Endothelial cell of umbilical vein (primary cell): ENCODE results near the gene IL9. TPM values are rescaled to one million over a fixed set of nuclear protein-coding genes. Genes with fewer than 3 reads are reported as not detected.

ENCODE experiments used
- BruUV-seq: library from RNA; stranded (reverse); fragments of 400-500 nt; replicated peaks from 2 replicates; lab custom pipeline; 2021; lab: Mats Ljungman, UMichigan
- CTCF ChIA-PET: fragments of 300-600, 350-600 bp; sonication (Branson Sonifier 250); formaldehyde crosslinking; loops from one replicate; lab custom pipeline; 2021; ENCODE audit warnings: antibody characterized with exemption, inconsistent platforms; lab: Charles Lee
- POLR2A ChIA-PET: fragments of 300-600, 350-600 bp; sonication (Branson Sonifier 250); formaldehyde crosslinking; loops from one replicate; lab custom pipeline; 2021; ENCODE audit warnings: antibody characterized with exemption, inconsistent platforms; lab: Charles Lee
- DNase-seq: peaks from one replicate; pipeline ENCODE4 v3.0.0-alpha.2; 2011; ENCODE audit warnings: low read depth, low spot score
- FAIRE-seq: peaks from 2 replicates; lab custom pipeline; 2011; peaks lifted over from hg19 to GRCh38; lab: Jason Lieb, UNC
- H2AFZ ChIP-seq: 2 replicates; pipeline ENCODE4 v1.6.0; 2012; ENCODE audit warnings: low read depth, low read length, control low read depth, inconsistent platforms
- H3K27ac ChIP-seq: 2 replicates; pipeline ENCODE4 v1.5.1; 2011; ENCODE audit warnings: low read depth, mild to moderate bottlenecking, control low read depth, low read length, moderate library complexity; ENCODE audit not compliant: insufficient read depth
- H3K27me3 ChIP-seq, 2 experiments: 2 replicates each; pipeline versions ENCODE4 v1.6.0 to v1.6.1; 2011; ENCODE audit warnings: low read length in 2 of 2, mixed read lengths in 1 of 2; ENCODE audit not compliant: control insufficient read depth in 2 of 2, insufficient read depth in 2 of 2
- H3K36me3 ChIP-seq, 2 experiments: 2 replicates in 1 of 2; 3 replicates in 1 of 2; pipeline ENCODE4 v1.5.1; 2011; ENCODE audit warnings: low read length in 2 of 2, mild to moderate bottlenecking in 1 of 2, moderate library complexity in 1 of 2; ENCODE audit not compliant: control insufficient read depth in 2 of 2, insufficient read depth in 2 of 2; ENCODE audit errors: extremely low read depth in 1 of 2
- H3K4me1 ChIP-seq: 3 replicates; pipeline ENCODE4 v1.5.1; 2011; ENCODE audit warnings: mild to moderate bottlenecking, low read length; ENCODE audit not compliant: control insufficient read depth, insufficient read depth; ENCODE audit errors: extremely low read depth
- H3K4me2 ChIP-seq: 2 replicates; pipeline ENCODE4 v1.6.1; 2011; ENCODE audit warnings: low read length, control low read depth, mixed read lengths; ENCODE audit not compliant: insufficient read depth
- H3K4me3 ChIP-seq, 3 experiments: fragments of 200-600 bp in 1 of 3; sonication (generic), shearing (Covaris generic) in 1 of 3; replicated peaks in 1 of 3; 2 replicates each; pipeline ENCODE4 v1.5.1; 2011 to 2016; ENCODE audit warnings: control low read depth in 3 of 3, low read length in 3 of 3, mild to moderate bottlenecking in 2 of 3, inconsistent platforms in 1 of 3, low read depth in 1 of 3, moderate library complexity in 1 of 3; ENCODE audit not compliant: insufficient read depth in 1 of 3
- H3K79me2 ChIP-seq: 2 replicates; pipeline ENCODE4 v1.6.0; 2012; ENCODE audit warnings: low read length, inconsistent platforms; ENCODE audit not compliant: control insufficient read depth, insufficient read depth
- H3K9ac ChIP-seq: replicated peaks from 2 replicates; pipeline ENCODE3; 2011; ENCODE audit warnings: low read length, control low read depth; ENCODE audit not compliant: insufficient read depth; ENCODE audit errors: extremely low read depth
- H3K9me1 ChIP-seq: replicated peaks from 3 replicates; pipeline ENCODE4 v1.6.0; 2011; ENCODE audit warnings: mild to moderate bottlenecking, low read length; ENCODE audit not compliant: control insufficient read depth, insufficient read depth; ENCODE audit errors: extremely low read depth
- H3K9me3 ChIP-seq: replicated peaks from 2 replicates; pipeline ENCODE4 v1.5.1; 2012; ENCODE audit warnings: low read length, inconsistent platforms; ENCODE audit not compliant: control insufficient read depth, insufficient read depth
- H4K20me1 ChIP-seq: replicated peaks from 2 replicates; pipeline ENCODE3; 2011; ENCODE audit warnings: mild to moderate bottlenecking, low read length; ENCODE audit not compliant: control insufficient read depth, insufficient read depth; ENCODE audit errors: extremely low read depth
- CTCF ChIP-seq, 2 donors: IDR thresholded peaks; 1 replicate in 1 of 2; 2 replicates in 1 of 2; pipeline ENCODE4 v1.5.1; 2011; ENCODE audit warnings: low read length in 2 of 2, mild to moderate bottlenecking in 2 of 2, moderate library complexity in 2 of 2, control low read depth in 1 of 2, inconsistent platforms in 1 of 2, low read depth in 1 of 2; ENCODE audit not compliant: insufficient read depth in 1 of 2; ENCODE audit errors: extremely low read depth in 1 of 2
- EZH2 ChIP-seq: IDR thresholded peaks from 2 replicates; pipeline ENCODE4 v1.6.1; 2012; ENCODE audit warnings: borderline replicate concordance, low read depth, mild to moderate bottlenecking, moderate library complexity, low read length, inconsistent platforms; ENCODE audit not compliant: severe bottlenecking
- FOS ChIP-seq: IDR thresholded peaks from 2 replicates; pipeline ENCODE4 v1.6.1; 2011; ENCODE audit warnings: mild to moderate bottlenecking, low read length, moderate library complexity, borderline replicate concordance; ENCODE audit not compliant: insufficient read depth
- GATA2 ChIP-seq: IDR thresholded peaks from 2 replicates; pipeline ENCODE4 v1.7.0; 2011; ENCODE audit warnings: low read depth, mild to moderate bottlenecking, moderate library complexity, mixed read lengths, low read length; ENCODE audit not compliant: insufficient read length, insufficient read depth
- JUN ChIP-seq: IDR thresholded peaks from 2 replicates; pipeline ENCODE4 v1.6.1; 2011; ENCODE audit warnings: borderline replicate concordance, low read depth; ENCODE audit not compliant: insufficient read length, insufficient read depth
- MAX ChIP-seq: IDR thresholded peaks from 2 replicates; pipeline ENCODE4 v1.6.1; 2011; ENCODE audit not compliant: insufficient read depth, insufficient read length
- MYC ChIP-seq: IDR thresholded peaks from one replicate; pipeline ENCODE4 v1.6.1; 2011; ENCODE audit warnings: mild to moderate bottlenecking, low read depth, low read length
- POLR2A ChIP-seq: IDR thresholded peaks from 2 replicates; pipeline ENCODE4 v1.6.1; 2012; ENCODE audit warnings: low read depth, mild to moderate bottlenecking, control low read depth, low read length
- POLR2AphosphoS5 ChIP-seq: IDR thresholded peaks from 2 replicates; pipeline ENCODE4 v1.6.1; 2012; ENCODE audit warnings: low read depth, mild to moderate bottlenecking, control low read depth, low read length, moderate library complexity; ENCODE audit not compliant: insufficient read depth
- dilution Hi-C: fragments of 300-500 bp; cut with MboI; formaldehyde crosslinking; loops from one replicate; pipeline ENCODE4 v1.15.0; 2019; ENCODE audit warnings: low sequenced_read_pairs; ENCODE audit not compliant: extremely low pct_ligation_motif_present
- intact Hi-C: fragments of 100-400 bp; cut with micrococcal nuclease; formaldehyde crosslinking; loops from one replicate; pipeline ENCODE4 v1.10.0; 2022
- polyA plus RNA-seq, 4 experiments: library from polyadenylated mRNA; depleted of rRNA in 3 of 4; stranded (reverse) in 3 of 4; unstranded in 1 of 4; fragments of >200 nt; gene quantifications; 2 replicates each; pipeline versions ENCODE4 v1.2.1 to v1.2.3, GENCODE V29; 2011 to 2012; ENCODE audit warnings: missing spikeins in 1 of 4
- total RNA-seq: library from RNA; stranded (reverse); gene quantifications from 2 replicates; pipeline ENCODE4 v1.2.3, GENCODE V29; 2021

Gene IL9
- total and polyA plus RNA-seq, 2 donors (not counting 3 experiments of a cell fraction or from before 2014, with no cell fraction given): not detected

GRCh38 chr5:135887447-135887864 lies 8.2 kb downstream of the IL9 start:
- TF ChIP-seq CTCF (IDR thresholded peaks at IDR 0.05; ENCODE audit: extremely low read depth in 1 of 2, insufficient read depth in 1 of 2, low read depth in 1 of 2, low read length in 2 of 2) (peak; percentile 71 to 76), POLR2AphosphoS5 (no peak)
- H3K4me2 ChIP-seq: no peak overlapping the region
- ChIA-PET CTCF (interaction anchor here (4.3 to 5.4 kb wide), 2 partner anchors 194 to 326 kb away, joined by 33 to 52 read pairs; no protein-coding TSS in a partner anchor), POLR2A (no interaction called here)
- DNase-seq (peak; percentile 61), FAIRE-seq (peak; percentile 90)
- H4K20me1 ChIP-seq: no peaks in the 10 kb centered on the region
- no TSS peak for BruUV-seq
- H3K4me1 ChIP-seq: no peaks in the 10 kb centered on the region
- no peak overlapping the region for H2AFZ ChIP-seq
- peaks cover 0 to 3% of the 10 kb centered on the region in 2 experiments for H3K27me3 ChIP-seq
- intact Hi-C loops: loop anchor here (1.0 to 5.0 kb wide), 6 partner anchors 58 to 325 kb away; no protein-coding TSS in a partner anchor
- H3K9me3 ChIP-seq: no peaks in the 10 kb centered on the region
- H3K27ac ChIP-seq: no peak overlapping the region
- dilution Hi-C loops: no loop called here
- no peak overlapping the region for H3K4me3 ChIP-seq
- H3K9me1 ChIP-seq: no peaks in the 10 kb centered on the region
- no peaks in the 10 kb centered on the region for H3K79me2 ChIP-seq
- no peak overlapping the region for H3K9ac ChIP-seq
- H3K36me3 ChIP-seq: no peaks in the 10 kb centered on the region

- no peak for TF ChIP-seq MAX
- no peak for TF ChIP-seq POLR2AphosphoS5
- TF ChIP-seq JUN: no peak
- no peak for TF ChIP-seq POLR2A
- no peak for TF ChIP-seq FOS
- no peak for TF ChIP-seq EZH2
- TF ChIP-seq CTCF (IDR thresholded peaks at IDR 0.05; ENCODE audit: extremely low read depth in 1 of 2, insufficient read depth in 1 of 2, low read depth in 1 of 2, low read length in 2 of 2): no peak
- TF ChIP-seq MYC: no peak
- no peak for TF ChIP-seq GATA2
- Histone ChIP-seq H3K4me3 (no peak overlapping the region), H3K27ac (no peak overlapping the region), H3K27me3 (peaks cover 0 to 7% of the 10 kb centered on the region in 2 experiments), H3K79me2 (no peaks in the 10 kb centered on the region), H3K9me3 (no peaks in the 10 kb centered on the region), H3K36me3 (no peaks in the 10 kb centered on the region), H2AFZ (no peak overlapping the region), H3K4me1 (no peaks in the 10 kb centered on the region), H4K20me1 (no peaks in the 10 kb centered on the region), H3K9me1 (no peaks in the 10 kb centered on the region), H3K9ac (no peak overlapping the region), H3K4me2 (no peak overlapping the region)
- FAIRE-seq: no peak
- dilution Hi-C loops: no loop called here
- DNase-seq: no peak
- intact Hi-C loops: loop anchor here (5.0 kb wide), 1 partner anchor 91 kb away; no protein-coding TSS in a partner anchor
- ChIA-PET CTCF (interaction anchor here (0.8 to 2.5 kb wide), 4 partner anchors 196 to 364 kb away, joined by 3 to 27 read pairs (median 10); no protein-coding TSS in a partner anchor), POLR2A (no interaction called here)
- no TSS peak for BruUV-seq
Observed at GRCh38 chr5:135886136-135886535, 9.5 kb downstream of the IL9 start.
